Activated CD8-positive, alpha-beta T cell treated with anti-CD3 and anti-CD28 coated beads, Interleukin-2, amount 10 ng/mL, durations not matched to agents 7 days and 5 days (primary cell): ENCODE results near the gene FSD1L. TPM values are rescaled to one million over a fixed set of nuclear protein-coding genes. Genes with fewer than 3 reads are reported as not detected.

Experiments used
- ATAC-seq: fragments of 150-1000 bp; cut with Tn5 transposase; one replicate; pipeline ENCODE4 v1.10.0; 2021; ENCODE audit warnings: moderate library complexity
- CTCF ChIA-PET: fragments of 350-600 bp; sonication (Branson Sonifier 250); formaldehyde crosslinking; loops from one replicate; lab custom pipeline; 2021; ENCODE audit warnings: antibody characterized with exemption; lab: Charles Lee
- POLR2A ChIA-PET: fragments of 350-600 bp; sonication (Branson Sonifier 250); formaldehyde crosslinking; loops from one replicate; lab custom pipeline; 2021; ENCODE audit warnings: antibody characterized with exemption; lab: Charles Lee
- DNase-seq: peaks from one replicate; pipeline ENCODE4 v3.0.0-alpha.2; 2020
- H3K27ac Mint-ChIP-seq: one replicate; pipeline ENCODE4 v1.8.0; 2021; ENCODE audit warnings: mild to moderate bottlenecking, mixed read lengths
- H3K27me3 Mint-ChIP-seq: one replicate; pipeline ENCODE4 v1.8.0; 2021; ENCODE audit warnings: low read depth, mixed read lengths
- H3K36me3 Mint-ChIP-seq: one replicate; pipeline ENCODE4 v1.8.0; 2021; ENCODE audit warnings: low read depth, mixed read lengths
- H3K4me1 Mint-ChIP-seq: one replicate; pipeline ENCODE4 v1.8.0; 2021; ENCODE audit warnings: low read depth, mixed read lengths
- H3K4me3 Mint-ChIP-seq: one replicate; pipeline ENCODE4 v1.8.0; 2021; ENCODE audit warnings: mild to moderate bottlenecking, mixed read lengths
- H3K9me3 Mint-ChIP-seq: one replicate; pipeline ENCODE4 v1.8.0; 2022; ENCODE audit warnings: mixed read lengths; ENCODE audit not compliant: insufficient read depth
- total RNA-seq, 2 experiments: library from RNA; stranded (reverse); gene quantifications; one replicate each; pipeline ENCODE4 v1.2.3, GENCODE V29; 2021

The FSD1L gene
- total RNA-seq, 2 experiments from 2014 or later: 7.9 to 8.3 TPM

- Mint-ChIP-seq H3K36me3 (peaks cover 9% of the 10 kb centered on the region), H3K27me3 (no peaks in the 10 kb centered on the region), H3K27ac (no peak overlapping the region), H3K9me3 (peaks cover 4% of the 10 kb centered on the region), H3K4me1 (no peaks in the 10 kb centered on the region), H3K4me3 (no peak overlapping the region)
- ChIA-PET POLR2A (no interaction called here), CTCF (no interaction called here)
- ATAC-seq: no peak
- DNase-seq: no peak
These were observed 10.6 kb downstream of the FSD1L start for GRCh38 chr9:105458404-105458803.

GRCh38 chr9:105459336-105459735 is 11.5 kb downstream of the FSD1L start:
- no peak overlapping the region for H3K27ac Mint-ChIP-seq
- DNase-seq (no peak), ATAC-seq (no peak)
- peaks cover 9% of the 10 kb centered on the region for H3K36me3 Mint-ChIP-seq
- H3K4me3 Mint-ChIP-seq: no peak overlapping the region
- H3K9me3 Mint-ChIP-seq: peaks cover 4% of the 10 kb centered on the region
- no peaks in the 10 kb centered on the region for H3K27me3 Mint-ChIP-seq
- POLR2A ChIA-PET: no interaction called here
- H3K4me1 Mint-ChIP-seq: no peaks in the 10 kb centered on the region
- CTCF ChIA-PET: no interaction called here

GRCh38 chr9:105466898-105467455 is 19.1 kb downstream of the FSD1L start:
- Mint-ChIP-seq H3K4me3 (no peak overlapping the region), H3K4me1 (no peaks in the 10 kb centered on the region), H3K9me3 (no peaks in the 10 kb centered on the region), H3K27ac (no peak overlapping the region), H3K27me3 (no peaks in the 10 kb centered on the region), H3K36me3 (peaks cover 29% of the 10 kb centered on the region)
- ChIA-PET CTCF (no interaction called here), POLR2A (no interaction called here)
- ATAC-seq (no peak), DNase-seq (no peak)

GRCh38 chr9:105468875-105469274 is 21.0 kb downstream of the FSD1L start:
- no peaks in the 10 kb centered on the region for H3K27me3 Mint-ChIP-seq
- CTCF ChIA-PET: no interaction called here

GRCh38 chr9:105473221-105473620 is 25.4 kb downstream of the FSD1L start:
- Mint-ChIP-seq H3K27ac (no peak overlapping the region), H3K9me3 (no peaks in the 10 kb centered on the region), H3K4me3 (no peak overlapping the region), H3K4me1 (no peaks in the 10 kb centered on the region), H3K36me3 (peaks cover 13% of the 10 kb centered on the region), H3K27me3 (peaks cover 2% of the 10 kb centered on the region)
- DNase-seq (no peak), ATAC-seq (no peak)
- ChIA-PET CTCF (interaction anchor here (1.2 kb wide), 1 partner anchor 11 kb away, joined by 4 read pairs; no protein-coding TSS in a partner anchor), POLR2A (interaction anchor here (0.5 kb wide), 1 partner anchor 1738 kb away, joined by 3 read pairs; no protein-coding TSS in a partner anchor)

More at GRCh38 chr9:105468875-105469274, 21.0 kb downstream of the FSD1L start:
- POLR2A ChIA-PET: no interaction called here
- Mint-ChIP-seq H3K27ac (no peak overlapping the region), H3K4me1 (no peaks in the 10 kb centered on the region), H3K4me3 (no peak overlapping the region), H3K36me3 (peaks cover 29% of the 10 kb centered on the region), H3K9me3 (no peaks in the 10 kb centered on the region)
- ATAC-seq: no peak
- no peak for DNase-seq

- Mint-ChIP-seq H3K4me1 (no peaks in the 10 kb centered on the region), H3K27ac (no peak overlapping the region), H3K36me3 (peaks cover 3% of the 10 kb centered on the region), H3K27me3 (peaks cover 2% of the 10 kb centered on the region), H3K9me3 (no peaks in the 10 kb centered on the region), H3K4me3 (no peak overlapping the region)
- ATAC-seq: no peak
- POLR2A ChIA-PET: no interaction called here
- CTCF ChIA-PET: no interaction called here
- DNase-seq: no peak
These were observed 27.5 kb downstream of the FSD1L start for GRCh38 chr9:105475302-105475701.

- H3K27ac Mint-ChIP-seq: no peak overlapping the region
- H3K27me3 Mint-ChIP-seq: peaks cover 2% of the 10 kb centered on the region
- no peak for DNase-seq
- ChIA-PET CTCF (no interaction called here), POLR2A (no interaction called here)
- H3K36me3 Mint-ChIP-seq: no peaks in the 10 kb centered on the region
- ATAC-seq: no peak
- no peaks in the 10 kb centered on the region for H3K9me3 Mint-ChIP-seq
- no peak overlapping the region for H3K4me3 Mint-ChIP-seq
- no peaks in the 10 kb centered on the region for H3K4me1 Mint-ChIP-seq
These were observed 32.0 kb downstream of the FSD1L start for GRCh38 chr9:105479846-105480245.

GRCh38 chr9:105483618-105484017 is 35.8 kb downstream of the FSD1L start:
- H3K4me3 Mint-ChIP-seq: no peak overlapping the region
- no peaks in the 10 kb centered on the region for H3K9me3 Mint-ChIP-seq
- POLR2A ChIA-PET: no interaction called here
- DNase-seq (no peak), ATAC-seq (no peak)
- no peaks in the 10 kb centered on the region for H3K4me1 Mint-ChIP-seq
- no peaks in the 10 kb centered on the region for H3K27me3 Mint-ChIP-seq
- H3K27ac Mint-ChIP-seq: no peak overlapping the region
- CTCF ChIA-PET: no interaction called here
- H3K36me3 Mint-ChIP-seq: no peaks in the 10 kb centered on the region

- H3K27ac Mint-ChIP-seq: no peak overlapping the region
- CTCF ChIA-PET: no interaction called here
- no peaks in the 10 kb centered on the region for H3K4me1 Mint-ChIP-seq
- H3K9me3 Mint-ChIP-seq: no peaks in the 10 kb centered on the region
- H3K4me3 Mint-ChIP-seq: no peak overlapping the region
- DNase-seq (no peak), ATAC-seq (no peak)
- H3K36me3 Mint-ChIP-seq: no peaks in the 10 kb centered on the region
- no peaks in the 10 kb centered on the region for H3K27me3 Mint-ChIP-seq
- POLR2A ChIA-PET: no interaction called here
These were observed 36.4 kb downstream of the FSD1L start for GRCh38 chr9:105484226-105484625.

- no peak overlapping the region for H3K27ac Mint-ChIP-seq
- DNase-seq: no peak
- no peak for ATAC-seq
- no peaks in the 10 kb centered on the region for H3K36me3 Mint-ChIP-seq
- ChIA-PET CTCF (no interaction called here), POLR2A (no interaction called here)
- no peak overlapping the region for H3K4me3 Mint-ChIP-seq
- no peaks in the 10 kb centered on the region for H3K4me1 Mint-ChIP-seq
- H3K9me3 Mint-ChIP-seq: no peaks in the 10 kb centered on the region
- H3K27me3 Mint-ChIP-seq: no peaks in the 10 kb centered on the region
These were observed 37.3 kb downstream of the FSD1L start for GRCh38 chr9:105485131-105485530.

- H3K36me3 Mint-ChIP-seq: no peaks in the 10 kb centered on the region
- H3K9me3 Mint-ChIP-seq: no peaks in the 10 kb centered on the region
- H3K27ac Mint-ChIP-seq: no peak overlapping the region
- no peak for ATAC-seq
- CTCF ChIA-PET: no interaction called here
- no peaks in the 10 kb centered on the region for H3K4me1 Mint-ChIP-seq
- no peak overlapping the region for H3K4me3 Mint-ChIP-seq
- DNase-seq: no peak
- POLR2A ChIA-PET: no interaction called here
- no peaks in the 10 kb centered on the region for H3K27me3 Mint-ChIP-seq
These were observed 49.0 kb downstream of the FSD1L start for GRCh38 chr9:105496826-105497225.

GRCh38 chr9:105497704-105498103 is 49.9 kb downstream of the FSD1L start:
- POLR2A ChIA-PET: no interaction called here
- Mint-ChIP-seq H3K9me3 (no peaks in the 10 kb centered on the region), H3K36me3 (no peaks in the 10 kb centered on the region), H3K27me3 (no peaks in the 10 kb centered on the region), H3K4me1 (no peaks in the 10 kb centered on the region), H3K27ac (no peak overlapping the region), H3K4me3 (no peak overlapping the region)
- ATAC-seq (no peak), DNase-seq (no peak)
- CTCF ChIA-PET: no interaction called here
